ENCODE data around the gene CA10.

The CA10 gene

GRCh38 chr17:51765282-51766135, 393.0 kb downstream of the CA10 start:
- no peak for DNase-seq (ENCODE audit: low read depth)

DNA sequence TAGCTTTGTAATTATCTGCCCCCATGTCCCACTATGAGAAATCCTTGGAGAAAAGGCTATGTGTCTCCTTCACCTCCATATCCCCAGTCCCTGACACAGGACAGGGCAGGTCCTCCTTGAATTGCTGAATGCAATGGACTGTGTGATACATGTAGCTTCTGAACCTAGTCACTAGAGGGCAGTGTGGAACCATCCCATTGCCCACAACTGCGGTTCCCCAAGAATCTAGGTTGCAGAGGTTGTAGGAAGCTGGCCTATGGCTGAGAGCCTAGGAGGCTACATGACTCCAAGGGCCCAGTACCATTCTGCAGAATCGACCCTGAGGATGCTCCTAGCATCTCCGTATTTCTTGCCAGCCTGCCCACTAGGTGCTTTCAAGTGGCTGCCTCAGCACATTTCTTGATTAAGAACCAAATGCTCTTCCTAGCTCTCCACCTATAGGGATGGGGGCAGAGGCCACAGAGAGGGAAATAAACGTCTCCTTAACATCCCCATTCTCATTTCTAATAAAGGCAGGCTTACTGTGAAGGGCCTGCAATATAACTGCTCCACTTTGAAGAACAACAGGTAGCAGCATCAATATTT, 394.0 kb downstream of the CA10 start:
- peak; percentile 63 for DNase-seq (ENCODE audit: low read depth)

- DNase-seq (ENCODE audit: low read depth): no peak
Observed at GRCh38 chr17:51763058-51763457, 395.5 kb downstream of the CA10 start.

DNA sequence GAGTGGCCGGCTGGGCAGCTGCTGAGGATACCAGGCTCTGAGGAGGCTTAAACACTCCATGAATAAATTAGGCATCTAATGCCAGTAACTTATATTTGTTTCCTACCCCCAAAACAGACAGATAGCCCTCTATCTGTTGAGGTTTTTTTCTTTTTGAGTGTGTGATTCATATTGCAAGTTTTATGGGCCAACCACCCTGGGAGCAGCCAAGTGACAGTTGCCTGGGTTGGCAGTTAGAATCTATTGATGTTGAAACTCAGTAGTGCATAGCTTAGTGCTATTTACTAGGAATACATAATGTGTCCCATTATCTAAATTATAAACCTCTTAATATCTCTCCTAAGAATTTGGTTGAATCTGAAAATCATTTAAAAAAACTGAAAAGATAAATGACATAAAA, 397.4 kb downstream of the CA10 start:
- DNase-seq (ENCODE audit: low read depth): no peak

- DNase-seq (ENCODE audit: low read depth): no peak
Observed at GRCh38 chr17:51759260-51759659, 399.3 kb downstream of the CA10 start.

DNA sequence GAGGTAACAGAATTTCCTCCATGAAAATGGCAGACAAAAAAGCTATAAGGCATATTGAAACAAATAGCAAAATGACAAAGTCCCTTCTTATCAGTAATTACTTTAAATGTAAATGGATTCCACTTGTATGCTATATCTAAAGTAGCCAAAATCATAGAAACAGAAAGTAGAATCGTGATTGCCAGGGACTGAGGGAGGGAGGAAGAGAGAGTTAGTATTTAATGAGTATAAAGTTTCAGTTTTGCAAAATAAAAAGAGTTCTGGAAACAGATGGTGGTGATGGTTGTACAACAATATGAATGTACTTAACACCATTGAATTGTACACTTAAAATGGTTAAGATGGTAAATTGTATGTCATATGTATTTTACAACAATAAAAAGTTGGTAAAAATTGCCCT, 407.4 kb downstream of the CA10 start:
- DNase-seq (ENCODE audit: low read depth): no peak

- no peak for DNase-seq (ENCODE audit: low read depth)
Observed at GRCh38 chr17:51748749-51749604, 409.5 kb downstream of the CA10 start.

DNA sequence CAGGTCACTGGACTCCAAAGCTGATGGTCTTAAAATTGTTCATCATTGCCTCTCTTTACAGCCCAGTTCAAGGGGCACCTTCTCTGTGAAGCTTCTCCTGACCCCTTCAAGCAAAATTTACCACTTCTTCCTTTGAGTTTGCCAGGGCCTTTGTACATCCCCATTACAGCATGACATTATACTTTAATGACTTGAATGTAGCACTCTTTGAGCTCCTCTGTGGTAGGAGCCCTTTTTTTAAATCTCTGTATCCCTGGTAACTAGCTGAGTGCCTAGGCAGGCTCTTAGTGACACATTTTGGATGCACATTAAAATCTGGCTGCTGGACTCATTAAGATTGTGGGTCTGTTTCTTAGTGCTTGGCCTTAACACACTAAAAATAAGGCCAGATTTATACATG, 412.1 kb downstream of the CA10 start:
- no peak for DNase-seq (ENCODE audit: low read depth)

DNA sequence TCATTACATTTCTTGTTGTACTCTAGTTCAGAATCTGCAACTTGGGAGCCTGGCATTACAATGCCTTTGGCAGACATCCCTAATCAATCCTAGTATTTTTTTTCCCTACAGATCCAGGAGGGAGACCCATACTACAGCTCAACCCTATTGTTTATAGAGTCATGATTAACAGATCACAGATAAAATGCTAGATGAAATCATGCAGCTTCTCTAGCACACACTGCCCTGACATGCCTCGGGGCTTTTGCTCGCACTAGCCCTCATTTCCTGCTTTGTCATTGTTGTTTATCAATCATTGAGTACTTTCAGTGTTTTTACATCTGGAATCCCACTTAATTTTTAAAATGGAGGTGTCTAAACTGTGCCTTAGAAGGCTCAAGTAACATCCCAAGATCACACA, 412.5 kb downstream of the CA10 start:
- no peak for DNase-seq (ENCODE audit: low read depth)

DNA sequence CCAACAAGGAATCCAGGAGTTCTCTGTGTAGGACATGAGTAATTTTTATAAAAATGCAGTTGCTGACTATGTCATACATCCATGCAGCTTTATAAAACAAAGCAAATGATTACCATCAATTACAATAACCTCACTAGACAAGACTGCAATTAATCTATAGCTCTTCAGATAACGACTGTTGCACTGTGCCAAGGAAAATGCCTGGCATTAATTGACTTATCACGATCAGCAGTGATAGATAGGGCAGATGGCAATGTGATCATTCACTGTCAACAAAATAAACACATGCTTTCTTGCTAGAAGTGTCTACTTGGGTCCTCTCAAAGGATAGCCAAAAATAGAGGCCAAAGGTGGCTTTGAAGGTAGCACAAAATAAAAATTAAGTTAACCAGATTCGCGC, 415.0 kb downstream of the CA10 start:
- DNase-seq (ENCODE audit: low read depth): no peak

- DNase-seq (ENCODE audit: low read depth): no peak
Observed at GRCh38 chr17:51742571-51742970, 415.9 kb downstream of the CA10 start.

DNA sequence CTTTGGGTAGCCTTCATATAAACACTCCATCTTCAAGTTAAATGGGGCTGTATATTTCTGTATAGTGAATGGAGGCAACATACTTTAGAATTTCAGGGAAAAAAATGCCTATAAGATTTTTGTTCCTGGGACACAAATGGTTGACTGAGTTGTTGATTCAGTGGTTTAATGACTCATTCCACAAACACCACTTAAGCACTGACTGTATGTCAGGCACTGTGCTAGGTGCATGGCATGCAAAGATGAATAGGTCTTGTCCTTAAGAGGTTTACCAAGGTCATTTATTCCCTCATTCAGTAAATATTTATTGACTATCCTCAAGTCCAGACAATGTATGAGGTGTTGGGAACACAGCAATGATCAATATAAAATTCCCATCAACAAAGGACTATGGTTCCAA, 417.1 kb downstream of the CA10 start:
- DNase-seq (ENCODE audit: low read depth): no peak

- no peak for DNase-seq (ENCODE audit: low read depth)
Observed at GRCh38 chr17:51740531-51740930, 418.0 kb downstream of the CA10 start.

DNA sequence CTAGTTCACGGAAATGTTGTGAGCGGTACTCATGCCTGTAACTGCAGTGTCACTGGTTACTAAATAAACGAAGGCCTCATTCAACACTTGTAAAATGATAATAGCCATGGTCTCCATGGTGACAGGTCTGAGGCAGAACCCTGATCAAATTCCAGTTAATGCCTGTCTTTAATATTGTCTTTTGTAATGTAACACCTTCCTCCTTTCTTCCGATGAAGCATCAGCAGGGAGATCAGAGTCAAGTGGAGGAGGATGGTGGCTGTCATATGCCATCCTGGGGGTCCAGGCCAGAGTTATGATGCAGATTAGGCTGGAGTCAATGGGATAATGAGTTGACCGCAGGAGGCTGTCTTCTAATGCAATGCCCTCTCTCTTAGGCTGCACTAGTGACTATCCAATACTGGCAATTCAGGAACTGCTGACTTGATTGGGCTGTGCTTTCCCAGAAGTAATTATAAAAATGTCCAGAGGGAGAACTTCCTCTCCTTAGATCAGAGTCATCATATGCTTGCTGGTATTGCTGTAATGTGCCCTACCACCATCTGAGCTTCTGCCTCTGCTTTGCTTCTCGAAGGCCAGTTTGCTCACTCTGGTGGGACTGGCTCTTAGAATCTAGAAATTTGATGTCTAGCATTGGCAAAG, 419.1 kb downstream of the CA10 start:
- no peak for DNase-seq (ENCODE audit: low read depth)

DNA sequence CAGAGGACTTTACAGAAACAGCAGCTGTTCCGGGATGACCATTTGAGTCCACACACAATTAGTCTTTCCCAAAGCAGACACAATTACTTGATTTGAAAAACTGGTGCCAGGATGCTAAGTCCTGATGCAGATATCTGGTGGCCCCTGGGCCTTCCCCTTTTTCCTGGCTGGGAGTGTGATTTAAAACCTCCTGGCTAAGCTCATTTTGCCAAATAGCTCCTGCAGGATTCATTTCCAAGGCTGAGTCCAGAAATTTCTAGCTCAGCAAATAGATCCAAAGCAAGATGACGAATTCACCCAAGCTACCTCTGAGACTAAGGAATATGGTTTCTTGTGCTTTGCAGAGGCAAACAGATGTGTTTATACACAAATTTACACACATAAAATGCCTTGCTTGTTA, 422.2 kb downstream of the CA10 start:
- no peak for DNase-seq (ENCODE audit: low read depth)

DNA sequence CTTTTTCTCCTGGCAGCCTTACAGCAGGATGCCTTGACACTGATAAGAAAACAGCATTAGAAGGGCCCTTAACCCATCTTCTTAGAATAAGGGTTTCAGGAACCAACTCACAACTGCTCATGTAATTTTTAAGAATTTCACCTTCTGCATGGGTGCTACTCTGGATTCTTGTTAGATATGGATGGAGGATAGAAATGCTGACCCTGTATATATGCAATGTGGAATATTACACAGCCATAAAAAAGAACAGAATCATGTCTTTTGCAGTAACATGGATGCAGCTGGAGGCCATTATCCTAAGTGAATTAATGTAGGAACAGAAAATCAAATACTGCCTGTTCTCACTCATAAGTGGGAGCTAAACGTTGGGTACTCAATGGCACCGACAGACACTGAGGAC, 423.5 kb downstream of the CA10 start:
- DNase-seq (ENCODE audit: low read depth): no peak

DNA sequence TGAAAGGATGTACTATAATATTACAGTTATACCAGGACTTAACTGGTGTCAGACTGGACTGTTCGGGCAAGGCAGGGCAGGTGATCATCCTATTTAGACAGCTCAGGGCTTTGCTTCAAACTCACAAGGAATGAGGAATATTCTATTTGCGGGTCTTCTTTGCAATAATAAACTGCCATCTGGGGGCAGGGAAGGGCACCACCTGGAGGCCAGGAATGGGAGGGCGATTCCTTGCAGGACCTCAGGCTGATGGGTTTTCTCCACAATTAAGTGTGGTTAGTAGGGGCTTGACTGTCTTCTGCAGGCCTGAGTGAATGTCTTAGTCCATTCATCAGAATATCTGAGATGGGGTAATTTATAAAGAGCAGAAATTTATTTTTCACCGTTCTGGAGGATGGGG, 424.1 kb downstream of the CA10 start:
- DNase-seq (ENCODE audit: low read depth): no peak

GRCh38 chr17:51733166-51733565, 425.3 kb downstream of the CA10 start:
- no peak for DNase-seq (ENCODE audit: low read depth)

- DNase-seq (ENCODE audit: low read depth): no peak
Observed at GRCh38 chr17:51731941-51732722, 426.4 kb downstream of the CA10 start.

DNA sequence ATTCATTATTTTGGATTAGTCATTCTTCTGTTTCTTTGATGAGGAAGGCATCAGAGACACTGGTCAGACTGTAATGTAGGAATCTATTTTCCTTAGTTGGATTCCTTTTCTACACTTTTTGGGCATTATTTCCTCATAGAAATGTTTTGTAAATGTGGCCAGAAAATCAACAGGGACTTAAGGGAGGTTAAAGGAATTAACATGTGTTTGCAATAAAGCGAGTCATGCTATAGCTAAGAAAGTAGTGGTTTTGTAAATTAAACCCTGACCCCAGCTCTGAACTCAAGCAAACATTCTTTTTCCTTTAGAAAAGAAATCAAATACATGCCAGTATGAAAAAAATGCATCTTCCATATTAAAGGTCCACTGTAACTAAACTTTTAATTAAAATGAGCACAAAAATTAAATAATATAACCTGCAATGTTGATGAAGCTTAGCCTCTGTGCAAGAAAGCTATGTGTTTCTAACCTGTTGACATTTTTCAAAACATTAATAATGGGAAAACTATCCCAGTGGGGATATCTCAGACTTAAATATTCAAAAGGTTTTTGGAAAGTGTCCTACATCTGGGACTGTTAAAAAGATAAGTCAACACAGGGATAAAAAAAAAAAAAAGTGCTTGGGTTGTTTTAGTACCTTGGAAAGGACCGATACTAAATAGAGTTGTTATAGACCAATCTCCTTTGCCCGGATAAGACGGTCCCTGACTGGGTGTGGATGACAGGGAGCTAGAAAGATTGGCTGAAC, 428.0 kb downstream of the CA10 start:
- no peak for DNase-seq (ENCODE audit: low read depth)

GRCh38 chr17:51725185-51725584, 433.3 kb downstream of the CA10 start:
- no peak for DNase-seq (ENCODE audit: low read depth)

All from iris pigment epithelial cell (primary cell).